NCI-H2227 (cell line): ENCODE measurements around the gene BMPR1A.
"Not testable (repeated sequence)": the region's sequence is repeated elsewhere in the genome, so short reads cannot be mapped to it uniquely, and the experiment has no call there.

ENCODE experiments used
- DNase-seq: peaks from one replicate; lab custom pipeline; 2025; ENCODE audit not compliant: unreplicated experiment; lab: John Stamatoyannopoulos, UW

Gene BMPR1A

DNA sequence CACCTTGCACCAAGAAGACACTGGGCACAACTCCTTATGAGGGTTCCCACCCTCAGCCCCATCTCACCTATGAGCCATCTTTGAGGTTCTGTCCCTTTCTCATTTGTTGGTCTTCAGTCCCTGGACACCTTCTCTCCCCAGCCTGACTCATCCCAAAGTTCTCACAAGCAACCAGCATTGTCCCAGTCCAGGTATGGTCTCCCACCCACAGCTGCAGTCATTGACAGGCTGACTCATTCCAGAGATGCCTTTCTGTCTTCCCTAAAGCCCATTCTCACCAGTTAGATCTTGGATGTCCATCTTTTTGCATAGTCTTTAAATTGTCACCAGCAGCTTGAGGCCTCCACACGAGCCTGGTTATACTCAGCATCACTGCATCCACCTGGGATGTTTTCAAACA, 26.7 kb upstream of the BMPR1A start:
- DNase-seq: no peak

DNA sequence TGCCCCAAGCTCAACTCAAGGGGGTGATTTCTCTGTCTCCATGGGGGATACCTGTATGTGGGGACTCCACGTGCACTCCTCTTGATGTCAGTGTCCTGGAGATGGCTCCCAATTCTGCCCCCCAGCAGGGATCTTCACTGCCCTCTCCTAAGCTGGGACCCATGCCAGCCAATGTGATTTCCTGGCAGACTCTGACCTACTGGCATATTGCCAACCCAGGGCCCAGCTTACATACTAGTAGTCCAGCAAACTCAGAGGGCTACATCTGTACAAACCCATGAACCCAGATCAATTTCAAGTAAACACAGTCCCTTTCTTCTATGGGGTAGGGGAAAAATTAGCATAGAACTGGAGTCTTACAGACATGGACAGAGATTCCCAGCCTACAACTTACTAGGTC, 26.2 kb upstream of the BMPR1A start:
- no peak for DNase-seq

DNA sequence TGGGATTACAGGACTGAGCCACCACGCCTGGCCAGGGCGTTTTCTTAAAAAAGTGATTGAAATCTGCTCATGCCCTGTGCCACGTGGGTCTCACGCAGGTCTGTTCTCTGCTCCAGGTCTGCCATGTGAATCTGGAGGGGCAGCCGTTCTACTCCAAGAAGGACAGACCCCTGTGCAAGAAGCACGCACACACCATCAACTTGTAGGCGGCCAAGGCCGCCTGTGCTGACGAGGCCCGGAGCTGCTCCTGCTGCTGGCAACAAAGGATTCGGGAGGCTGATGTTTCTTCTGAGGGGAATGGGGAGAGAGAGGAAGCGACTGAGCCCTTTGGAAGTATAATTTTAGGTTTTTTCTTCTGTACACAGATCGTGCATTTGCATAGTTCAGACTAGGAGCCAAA, 23.6 kb upstream of the BMPR1A start:
- no peak for DNase-seq

DNA sequence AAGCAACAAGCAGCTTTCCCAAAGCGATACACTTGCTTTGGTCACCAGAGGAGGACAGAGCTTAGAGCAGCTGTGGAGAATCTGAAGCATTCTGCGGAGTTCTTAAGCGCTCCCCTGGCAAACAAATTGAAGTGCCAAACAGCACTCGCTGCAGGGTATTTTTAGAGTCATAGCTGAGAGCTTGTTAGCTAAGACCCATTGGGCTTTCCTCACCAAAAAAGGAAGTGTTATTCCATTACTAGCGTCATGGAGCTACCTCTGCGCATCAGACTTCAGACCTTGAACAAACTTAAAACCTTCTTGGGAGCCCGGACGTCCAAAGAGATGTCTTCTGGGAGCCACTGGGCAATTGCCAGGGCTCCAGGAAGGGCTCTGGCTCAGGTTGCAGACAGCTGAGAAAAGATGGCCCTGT, 23.2 kb upstream of the BMPR1A start:
- DNase-seq: no peak

DNA sequence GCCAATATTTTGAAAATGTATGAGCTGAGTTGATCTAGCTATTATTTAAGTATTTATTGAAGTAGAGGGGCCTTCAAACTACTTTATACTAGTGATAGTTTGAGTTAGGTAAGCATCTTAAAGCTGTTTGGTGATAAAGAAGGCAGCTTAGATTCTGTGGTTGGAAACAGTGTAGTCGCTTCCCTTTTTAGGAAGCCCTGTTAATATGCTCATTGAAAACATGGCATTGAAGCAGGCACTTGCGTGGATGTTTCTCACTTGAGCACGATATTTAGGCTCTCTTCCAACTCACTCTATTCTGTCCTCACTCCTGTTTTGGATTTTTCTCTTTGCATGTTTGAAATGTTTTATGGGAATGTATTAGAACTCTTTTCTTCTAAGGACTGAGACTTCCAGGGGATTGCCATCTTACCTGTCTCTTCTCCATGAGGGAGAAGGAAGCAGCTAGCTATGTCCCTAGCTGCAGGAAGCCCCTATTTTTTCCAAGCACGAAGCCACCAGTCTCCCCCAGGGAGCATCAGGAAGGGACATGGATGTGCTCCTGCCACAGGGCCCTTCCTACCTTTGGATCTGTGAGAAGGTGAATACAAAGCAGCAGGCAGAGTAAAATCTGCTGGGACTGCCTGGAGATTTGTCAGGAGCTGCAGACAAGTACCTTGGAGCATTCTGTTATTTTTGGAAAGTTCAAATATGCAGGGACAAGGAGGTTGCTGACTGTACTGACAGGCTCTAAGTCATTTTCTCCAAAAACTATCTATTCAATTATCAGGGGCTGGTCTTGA, 22.0 kb upstream of the BMPR1A start:
- no peak for DNase-seq

DNA sequence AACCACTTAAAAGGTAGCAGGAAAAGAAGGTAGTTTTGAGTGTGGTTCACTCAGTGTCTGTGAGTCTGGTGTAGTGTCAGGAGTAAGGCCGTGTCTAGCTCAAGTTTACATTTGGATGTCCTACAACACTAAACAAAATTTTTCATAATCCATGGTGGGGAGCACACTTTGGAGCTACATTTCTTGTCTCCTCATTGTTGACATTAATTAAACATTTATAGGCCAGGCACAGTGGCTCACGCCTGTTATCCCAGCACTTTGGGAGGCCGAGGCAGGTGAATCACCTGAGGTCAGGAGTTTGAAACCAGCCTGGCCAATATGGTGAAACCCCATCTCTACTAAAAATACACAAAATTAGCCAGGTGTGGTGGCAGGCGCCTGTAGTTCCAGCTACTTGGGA, 21.1 kb upstream of the BMPR1A start:
- DNase-seq: not testable (repeated sequence)

DNA sequence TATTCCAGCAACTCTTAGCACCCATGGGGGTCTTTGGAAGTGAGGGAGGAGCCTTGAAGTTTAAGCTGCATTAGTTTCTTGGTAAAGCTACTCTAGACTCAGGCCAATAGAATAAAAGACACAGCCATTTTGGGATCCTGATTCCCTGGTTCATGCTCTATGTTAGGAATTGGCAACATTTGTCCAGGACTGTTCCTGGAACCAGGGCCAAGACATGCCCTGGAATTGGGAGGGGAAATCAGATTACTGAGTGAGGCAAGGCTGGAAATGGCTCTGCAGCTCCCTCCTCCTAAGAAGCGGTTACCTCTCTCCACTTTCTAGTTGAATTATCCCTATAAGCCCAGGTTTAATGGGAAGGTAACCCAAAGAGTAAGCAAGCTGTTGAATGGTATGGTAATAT, 14.2 kb upstream of the BMPR1A start:
- no peak for DNase-seq

DNA sequence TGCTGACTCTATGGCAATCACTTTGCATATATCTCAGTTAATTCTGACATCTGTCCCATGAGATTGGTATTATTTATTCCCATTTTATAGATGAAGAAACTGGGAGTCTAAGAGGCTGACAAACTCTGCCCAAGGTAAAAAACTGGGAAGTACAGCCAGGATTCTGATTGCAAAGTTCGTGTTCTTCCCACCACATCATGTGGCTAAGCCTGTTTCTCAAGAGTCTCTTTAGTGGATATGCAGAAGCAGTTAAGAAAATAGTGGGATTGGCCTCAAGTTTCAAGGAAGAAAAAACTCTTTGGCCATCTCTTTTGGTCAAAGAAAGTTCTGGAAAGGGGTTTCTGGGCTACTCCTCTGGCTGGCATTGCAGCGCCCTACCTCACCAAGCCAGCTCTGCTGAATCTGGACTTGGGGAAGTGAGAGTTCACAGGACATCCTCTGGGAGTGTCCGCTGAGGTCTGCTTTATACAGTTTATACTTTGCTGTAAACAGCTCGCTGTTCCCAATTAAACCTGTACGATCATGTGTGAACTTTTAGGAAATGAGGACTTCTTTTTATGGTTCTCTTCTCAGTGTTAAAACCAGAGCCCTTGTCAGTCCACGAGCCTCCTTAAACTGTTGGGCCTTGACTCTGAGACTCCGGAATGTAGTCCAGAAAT, 12.2 kb upstream of the BMPR1A start:
- DNase-seq: no peak

DNA sequence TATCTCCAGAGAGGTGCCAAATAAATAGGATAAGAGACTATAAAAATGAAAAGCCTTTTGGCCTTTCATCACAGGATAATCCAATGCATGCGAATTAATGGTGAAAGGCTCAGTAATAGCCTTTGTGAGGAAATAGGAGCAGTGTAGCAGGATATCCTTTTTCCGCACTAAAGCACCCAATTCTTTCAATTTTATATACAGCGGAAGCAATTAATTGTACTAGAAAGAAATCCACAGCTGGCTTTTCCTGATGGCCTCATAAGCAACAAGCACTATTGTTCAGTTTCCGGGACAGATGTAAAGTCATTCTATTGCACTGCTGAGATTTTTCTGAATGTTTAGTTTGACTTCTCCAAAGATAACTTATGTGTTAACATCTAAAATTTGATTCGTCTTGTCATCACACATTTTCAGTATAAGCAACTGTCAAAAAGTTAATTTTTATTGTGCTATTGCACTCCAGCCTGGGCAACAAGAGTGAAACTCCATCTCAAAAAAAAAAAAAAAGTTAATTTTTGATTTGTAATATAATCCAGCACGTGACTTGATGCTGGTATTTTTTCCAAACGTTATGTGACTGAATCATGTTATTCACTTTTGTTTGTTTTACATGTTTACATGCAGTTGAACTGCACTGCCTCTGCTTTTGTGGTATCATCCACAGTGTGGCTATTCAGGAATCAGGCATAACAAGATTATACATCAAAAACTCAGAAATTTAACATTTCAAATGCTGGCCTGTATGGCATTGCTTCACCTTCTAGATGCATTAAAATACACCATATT, 8.4 kb upstream of the BMPR1A start:
- no peak for DNase-seq

DNA sequence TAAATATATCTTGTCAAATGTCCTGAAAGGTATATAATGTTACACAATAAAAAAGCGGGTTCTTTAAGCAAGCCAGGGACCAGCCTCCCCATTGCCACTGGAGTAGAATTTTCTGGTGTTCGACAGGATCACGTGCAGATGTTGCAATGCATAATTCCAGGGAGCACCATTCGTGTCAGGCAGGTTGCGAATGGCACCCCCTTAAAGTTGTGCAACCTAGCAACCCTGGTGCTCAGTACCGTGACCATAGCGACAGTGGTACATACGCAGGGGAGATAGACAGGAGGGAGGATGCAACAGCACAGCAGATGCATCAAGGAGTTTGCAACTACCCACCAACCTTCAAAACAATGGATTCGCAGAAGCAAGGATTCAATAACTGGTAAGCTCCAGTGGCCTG, 6.6 kb upstream of the BMPR1A start:
- no peak for DNase-seq

DNA sequence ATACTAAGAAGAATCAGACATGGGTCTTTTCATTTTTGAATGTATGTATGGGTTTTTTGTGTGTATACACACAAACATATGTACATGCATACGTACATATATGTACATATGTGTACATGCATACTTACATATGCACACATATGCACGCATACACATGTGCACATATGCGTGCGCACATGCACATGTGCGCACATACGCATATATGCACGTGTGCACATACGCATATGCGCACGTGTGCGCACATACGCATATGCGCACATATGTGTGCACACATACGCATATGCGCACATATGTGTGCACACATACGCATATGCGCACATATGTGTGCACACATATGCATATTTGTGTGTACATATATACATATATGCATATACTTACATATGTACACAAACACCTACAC, 4.9 kb upstream of the BMPR1A start:
- no peak for DNase-seq

DNA sequence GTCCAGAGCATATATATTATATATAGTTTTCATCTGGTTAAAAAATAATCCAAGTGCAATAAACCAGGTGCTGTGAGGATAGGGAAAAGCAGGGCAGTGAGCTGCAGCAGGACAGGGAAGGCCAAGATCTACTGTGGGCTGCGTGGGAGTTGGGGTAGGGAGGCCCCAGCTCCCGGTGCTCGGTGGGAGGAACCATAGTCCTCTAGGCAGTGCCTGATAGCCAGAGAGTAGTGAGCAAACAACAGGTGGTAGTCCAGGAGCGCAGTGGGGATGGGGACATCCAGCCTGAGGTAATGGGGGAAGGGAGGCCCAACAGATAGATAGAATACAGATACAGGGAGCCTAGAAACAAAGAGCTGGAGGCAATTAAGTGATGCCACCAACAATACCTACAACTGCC, 4.1 kb upstream of the BMPR1A start:
- no peak for DNase-seq

DNA sequence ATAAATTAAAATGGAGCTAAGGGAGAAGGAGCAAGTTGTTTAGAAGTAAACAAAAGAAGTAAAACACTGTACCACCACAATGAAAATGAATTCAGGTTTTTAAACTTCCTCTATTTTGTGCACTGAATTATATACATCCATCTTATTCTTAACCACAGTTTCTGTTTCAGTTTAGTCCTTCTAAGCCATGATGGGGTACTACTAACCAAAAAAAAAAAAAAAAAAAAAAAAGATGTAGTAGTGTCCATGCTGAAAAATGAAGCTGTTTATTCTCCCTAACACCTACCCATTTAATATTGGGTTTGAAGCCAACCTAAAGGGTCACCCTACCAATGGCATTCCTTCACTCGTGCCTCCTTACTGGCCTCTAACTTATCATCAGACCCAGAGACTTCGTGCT, 3.4 kb upstream of the BMPR1A start:
- no peak for DNase-seq

DNA sequence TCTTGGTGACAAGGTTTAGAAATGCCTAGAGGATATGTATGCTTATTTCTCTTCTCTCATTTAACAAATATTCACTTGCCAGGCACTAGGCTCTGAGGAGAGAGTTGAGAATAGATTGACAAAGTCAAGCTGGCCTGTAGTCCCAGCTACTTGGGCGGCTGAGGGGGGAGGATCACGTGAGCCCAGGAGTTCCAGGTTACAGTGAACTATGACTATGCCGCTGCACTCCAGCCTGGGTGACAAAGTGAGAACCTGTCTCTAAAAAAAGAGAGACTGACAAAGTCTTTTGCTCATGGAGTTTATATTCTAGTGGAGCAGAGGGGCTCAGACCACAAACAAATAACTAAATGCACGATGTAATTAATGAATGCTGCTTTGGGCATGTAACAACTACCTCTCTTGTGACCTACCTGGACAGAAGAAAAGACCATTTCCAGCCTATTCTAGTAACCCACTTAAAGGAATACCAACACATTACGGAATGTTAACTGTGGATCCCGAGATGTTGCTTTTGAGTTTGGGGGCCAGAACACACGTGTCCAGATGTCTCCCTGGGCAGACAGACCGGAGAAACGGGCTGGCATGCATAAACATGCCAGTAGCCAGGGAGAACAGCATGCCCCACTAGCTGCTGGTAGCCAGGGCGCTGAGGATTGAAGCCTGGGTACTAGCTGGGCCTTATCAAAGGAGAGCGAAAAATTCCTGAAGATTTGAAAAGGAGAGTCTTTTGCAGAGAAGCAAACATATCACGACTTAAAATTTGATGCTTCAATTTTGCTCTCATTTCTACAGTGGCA, 2.6 kb upstream of the BMPR1A start:
- no peak for DNase-seq

DNA sequence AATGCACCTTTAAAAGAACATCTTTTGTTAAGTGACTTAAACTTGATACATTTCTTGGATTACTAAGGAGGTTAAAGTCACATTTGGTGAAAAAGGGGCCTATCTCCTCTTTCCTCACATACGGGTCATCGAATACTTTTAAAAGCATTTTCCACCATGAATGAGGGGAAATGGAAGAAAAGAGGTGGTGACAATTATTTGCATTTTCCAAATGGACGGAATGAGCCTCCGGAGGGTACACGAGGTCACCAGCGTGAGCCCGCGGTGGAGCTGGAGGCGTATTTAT, 1.0 kb upstream of the BMPR1A start:
- DNase-seq: no peak

DNA sequence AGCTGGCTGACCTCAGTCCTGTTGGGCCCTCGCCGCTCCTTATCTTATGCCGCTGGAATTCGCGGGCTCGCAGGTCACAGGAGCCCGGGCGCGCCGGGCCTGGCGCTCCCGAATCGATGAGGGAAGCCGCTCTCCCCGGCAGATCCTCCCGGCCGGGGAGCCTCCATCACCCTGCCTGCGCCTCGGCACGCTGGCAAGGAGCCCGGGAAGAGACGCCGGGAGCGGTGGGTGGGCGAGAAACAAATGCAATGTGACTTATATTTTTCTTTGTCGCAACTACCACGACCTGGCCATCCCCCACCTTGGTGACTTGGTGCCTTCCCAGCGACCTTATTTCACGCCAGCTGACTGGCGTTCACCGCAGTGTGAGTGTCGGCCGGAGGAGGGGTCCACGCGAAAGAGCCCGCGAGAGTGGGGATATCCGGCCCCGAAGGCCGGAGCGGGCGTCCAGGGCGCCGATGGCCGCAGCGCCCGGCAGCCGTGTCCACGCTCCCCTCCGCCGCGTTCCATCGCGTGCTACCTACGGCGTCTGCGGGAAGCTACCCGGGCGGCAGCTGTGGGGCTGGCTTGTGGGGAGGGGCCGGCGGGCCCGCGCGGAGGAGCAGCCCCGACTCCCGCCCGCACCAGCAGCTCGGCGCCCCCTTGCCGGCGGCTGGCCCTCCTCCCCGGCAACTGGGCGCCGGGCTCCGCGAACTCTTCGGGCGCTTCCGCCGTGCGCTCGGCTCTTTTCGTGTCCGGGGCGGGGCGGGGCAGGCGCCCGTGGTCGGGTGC, 494 bp upstream of the BMPR1A start:
- peak; percentile 94 for DNase-seq

DNA sequence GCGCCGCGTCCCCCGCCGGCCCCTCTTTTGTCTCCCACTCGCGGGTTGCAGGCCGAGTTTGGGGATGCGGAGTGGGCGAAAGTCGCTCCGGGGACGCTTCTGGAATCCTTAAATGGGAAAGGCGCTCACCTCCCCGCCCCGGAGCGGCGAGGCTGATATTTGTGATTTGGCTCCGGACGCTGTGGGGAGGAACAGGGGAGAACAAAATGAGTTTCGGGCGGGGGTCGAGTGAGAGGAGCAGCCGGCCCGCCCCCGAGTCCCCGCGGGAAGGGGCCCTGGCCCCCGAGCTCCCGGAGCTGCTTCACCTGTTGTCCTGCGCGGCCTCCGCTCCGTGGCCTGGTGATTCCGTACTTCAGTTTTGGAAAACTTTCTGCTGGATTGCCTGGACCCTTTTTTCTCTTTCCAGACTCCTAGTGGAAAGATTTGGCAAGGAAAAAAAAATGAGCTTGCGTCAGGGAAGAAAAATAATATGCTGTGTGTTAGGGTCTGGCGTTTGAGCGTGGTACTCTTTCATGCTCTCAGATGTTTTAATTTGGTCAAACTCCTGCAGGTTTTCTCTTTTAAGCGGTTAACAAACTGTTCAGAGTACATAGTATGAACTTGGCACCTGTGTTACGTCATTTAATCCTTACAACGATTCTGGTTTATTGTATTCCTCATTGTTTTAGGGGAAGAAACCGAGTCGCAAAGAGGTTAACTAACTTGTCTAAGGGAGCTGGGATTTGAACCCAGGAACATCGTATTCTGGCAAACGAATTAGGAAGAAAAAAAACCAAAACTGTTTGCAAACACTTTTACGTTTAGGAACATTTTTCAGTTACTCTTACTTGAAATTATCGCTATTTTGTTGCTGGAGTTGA, 924 bp downstream of the BMPR1A start:
- peak; percentile 48 for DNase-seq

DNA sequence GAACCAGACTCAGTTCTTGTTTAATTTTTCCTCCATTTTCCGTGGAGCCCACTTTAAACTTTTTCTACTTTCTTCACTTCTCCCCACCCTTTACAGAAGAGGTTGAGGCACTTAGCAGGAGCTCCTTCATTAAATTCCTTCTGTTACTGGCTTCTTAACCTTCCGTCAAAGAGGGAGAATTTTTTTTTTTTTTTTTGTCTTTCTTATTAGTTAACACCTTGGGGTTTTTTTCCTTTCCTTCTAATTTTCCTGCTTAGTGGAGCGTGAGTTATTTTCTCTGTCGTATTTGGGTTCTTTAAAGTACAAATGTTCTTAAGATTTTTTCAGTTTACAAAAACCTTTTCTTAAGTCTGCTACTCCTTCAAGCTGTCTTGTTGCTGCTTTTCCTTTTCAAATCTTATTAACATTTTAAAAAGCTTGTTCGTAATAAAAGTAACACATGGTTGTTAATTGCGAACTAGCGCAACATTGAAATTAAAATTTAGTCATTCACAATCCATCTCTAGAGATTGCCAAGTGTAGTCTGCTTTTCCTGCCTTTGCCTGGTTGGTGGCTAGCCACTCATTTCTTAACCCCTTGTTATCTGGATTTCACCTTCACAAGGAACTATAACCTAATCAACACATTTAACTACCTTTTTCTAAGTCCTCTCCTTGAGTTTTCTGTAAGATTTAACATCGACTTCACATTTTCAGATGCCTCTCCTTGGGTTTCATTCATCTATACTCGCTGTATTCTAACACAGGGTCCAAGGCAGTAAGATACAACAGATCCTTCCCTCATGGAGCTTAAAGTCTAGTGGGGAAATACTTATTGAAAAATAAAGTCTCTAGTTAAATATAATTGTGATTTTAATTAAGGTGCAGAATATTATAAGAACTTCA, 2.0 kb downstream of the BMPR1A start:
- no peak for DNase-seq
